Measurements from ENCODE around the gene TEX2. TPM values are rescaled to one million over a fixed set of nuclear protein-coding genes. Genes with fewer than 3 reads are reported as not detected.

Gene TEX2
- total RNA-seq, 1 experiment from 2014 or later: 20.2 TPM

DNA sequence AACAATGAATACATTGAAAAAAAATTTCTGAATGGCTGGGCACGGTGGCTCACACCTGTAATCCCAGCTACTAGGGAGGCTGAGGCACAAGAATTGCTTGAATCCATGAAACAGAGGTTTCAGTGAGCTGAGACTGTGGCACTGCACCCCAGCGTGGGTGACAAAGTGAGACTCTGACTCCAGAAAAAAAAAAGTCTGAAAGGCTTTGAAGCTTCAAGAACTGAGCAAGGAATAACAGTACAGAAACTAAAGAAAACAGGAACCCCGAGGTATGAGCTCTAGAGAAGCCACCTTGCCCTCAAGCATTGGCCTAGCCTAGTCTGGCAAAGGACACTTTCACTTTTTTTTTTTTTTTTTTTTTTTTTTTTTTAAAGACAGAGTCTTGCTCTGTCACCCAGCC, 45.0 kb downstream of the TEX2 start:
- Mint-ChIP-seq H3K4me3 (ENCODE audit: unreplicated experiment) (no peak overlapping the region), H3K4me1 (ENCODE audit: low read depth, unreplicated experiment) (peaks cover 37% of the 10 kb centered on the region), H3K27me3 (ENCODE audit: insufficient read depth, unreplicated experiment) (no peaks in the 10 kb centered on the region), H3K36me3 (ENCODE audit: insufficient read depth, unreplicated experiment) (no peaks in the 10 kb centered on the region), H3K27ac (ENCODE audit: unreplicated experiment) (no peak overlapping the region), H3K9me3 (ENCODE audit: unreplicated experiment) (no peaks in the 10 kb centered on the region)
- ChIA-PET POLR2A (no interaction called here), CTCF (no interaction called here)
- Histone ChIP-seq H3K9me3 (no peaks in the 10 kb centered on the region), H3K36me3 (ENCODE audit: control insufficient read depth, insufficient read depth, low read length) (no peaks in the 10 kb centered on the region), H3K27me3 (replicated peaks; ENCODE audit: control insufficient read depth, insufficient read depth, low read length) (no peaks in the 10 kb centered on the region), H3K4me1 (peaks cover 45% of the 10 kb centered on the region), H3K4me3 (ENCODE audit: low read depth, low read length) (no peak overlapping the region)
- intact Hi-C loops (cut with micrococcal nuclease; ENCODE audit: unreplicated experiment): loop anchor here (5.0 kb wide), 1 partner anchor 64 kb away; no protein-coding TSS in a partner anchor
- BruUV-seq (replicated peaks): no TSS peak
- no peak for DNase-seq
- TF ChIP-seq, protein P1, sequence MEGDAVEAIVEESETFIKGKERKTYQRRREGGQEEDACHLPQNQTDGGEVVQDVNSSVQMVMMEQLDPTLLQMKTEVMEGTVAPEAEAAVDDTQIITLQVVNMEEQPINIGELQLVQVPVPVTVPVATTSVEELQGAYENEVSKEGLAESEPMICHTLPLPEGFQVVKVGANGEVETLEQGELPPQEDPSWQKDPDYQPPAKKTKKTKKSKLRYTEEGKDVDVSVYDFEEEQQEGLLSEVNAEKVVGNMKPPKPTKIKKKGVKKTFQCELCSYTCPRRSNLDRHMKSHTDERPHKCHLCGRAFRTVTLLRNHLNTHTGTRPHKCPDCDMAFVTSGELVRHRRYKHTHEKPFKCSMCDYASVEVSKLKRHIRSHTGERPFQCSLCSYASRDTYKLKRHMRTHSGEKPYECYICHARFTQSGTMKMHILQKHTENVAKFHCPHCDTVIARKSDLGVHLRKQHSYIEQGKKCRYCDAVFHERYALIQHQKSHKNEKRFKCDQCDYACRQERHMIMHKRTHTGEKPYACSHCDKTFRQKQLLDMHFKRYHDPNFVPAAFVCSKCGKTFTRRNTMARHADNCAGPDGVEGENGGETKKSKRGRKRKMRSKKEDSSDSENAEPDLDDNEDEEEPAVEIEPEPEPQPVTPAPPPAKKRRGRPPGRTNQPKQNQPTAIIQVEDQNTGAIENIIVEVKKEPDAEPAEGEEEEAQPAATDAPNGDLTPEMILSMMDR (IDR thresholded peaks at IDR 0.05; ENCODE audit: insufficient read depth in 1 of 2, low read depth in 1 of 2, low read length in 1 of 2, severe bottlenecking in 1 of 2, unreplicated experiment in 1 of 2): no peak

DNA sequence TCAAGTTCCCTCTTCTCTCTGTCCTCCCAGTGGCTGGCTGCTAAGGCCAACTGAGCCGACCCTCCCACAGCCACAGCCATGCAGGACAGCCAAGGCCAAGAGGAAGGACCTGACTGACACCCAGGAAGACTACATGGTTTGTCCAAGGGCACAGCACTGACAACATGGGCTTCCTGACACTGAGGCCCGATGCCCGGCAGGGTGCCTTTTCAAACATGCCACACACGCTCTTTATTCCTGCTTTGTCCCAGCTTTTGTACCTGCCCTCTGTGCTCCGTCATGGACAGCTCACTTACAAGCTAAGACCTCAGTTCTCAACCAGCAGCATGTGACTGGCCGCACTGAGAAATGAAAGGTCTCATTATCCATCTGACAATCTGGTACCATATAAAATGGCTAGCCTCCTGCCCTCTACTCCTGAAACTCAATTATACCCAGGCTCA, 45.8 kb downstream of the TEX2 start:
- intact Hi-C loops (cut with micrococcal nuclease; ENCODE audit: unreplicated experiment): loop anchor here (2.0 to 5.0 kb wide), 3 partner anchors 30 to 65 kb away; partner anchors contain the start of gene TEX2
- ChIA-PET POLR2A (interaction anchor here (1.2 kb wide), 1 partner anchor 72 kb away, joined by 10 read pairs; no protein-coding TSS in a partner anchor), CTCF (interaction anchor here (0.6 to 1.3 kb wide), 3 partner anchors 20 to 67 kb away, joined by 3 to 4 read pairs (median 4); no protein-coding TSS in a partner anchor)
- Mint-ChIP-seq H3K27me3 (ENCODE audit: insufficient read depth, unreplicated experiment) (no peaks in the 10 kb centered on the region), H3K4me1 (ENCODE audit: low read depth, unreplicated experiment) (peaks cover 37% of the 10 kb centered on the region), H3K9me3 (ENCODE audit: unreplicated experiment) (no peaks in the 10 kb centered on the region), H3K4me3 (ENCODE audit: unreplicated experiment) (no peak overlapping the region), H3K27ac (ENCODE audit: unreplicated experiment) (peak overlapping the region; percentile 42), H3K36me3 (ENCODE audit: insufficient read depth, unreplicated experiment) (no peaks in the 10 kb centered on the region)
- no peaks in the 10 kb centered on the region for H3K27me3 ChIP-seq (replicated peaks; ENCODE audit: control insufficient read depth, insufficient read depth, low read length)
- DNase-seq: no peak
- H3K4me3 ChIP-seq (ENCODE audit: low read depth, low read length): no peak overlapping the region
- TF ChIP-seq, protein P1 (IDR thresholded peaks at IDR 0.05; ENCODE audit: insufficient read depth in 1 of 2, low read depth in 1 of 2, low read length in 1 of 2, severe bottlenecking in 1 of 2, unreplicated experiment in 1 of 2): no peak
- peaks cover 45% of the 10 kb centered on the region for H3K4me1 ChIP-seq
- H3K9me3 ChIP-seq: no peaks in the 10 kb centered on the region
- BruUV-seq (replicated peaks): no TSS peak
- H3K36me3 ChIP-seq (ENCODE audit: control insufficient read depth, insufficient read depth, low read length): peaks cover 1% of the 10 kb centered on the region; the same call in 1 of the 2 replicates

DNA sequence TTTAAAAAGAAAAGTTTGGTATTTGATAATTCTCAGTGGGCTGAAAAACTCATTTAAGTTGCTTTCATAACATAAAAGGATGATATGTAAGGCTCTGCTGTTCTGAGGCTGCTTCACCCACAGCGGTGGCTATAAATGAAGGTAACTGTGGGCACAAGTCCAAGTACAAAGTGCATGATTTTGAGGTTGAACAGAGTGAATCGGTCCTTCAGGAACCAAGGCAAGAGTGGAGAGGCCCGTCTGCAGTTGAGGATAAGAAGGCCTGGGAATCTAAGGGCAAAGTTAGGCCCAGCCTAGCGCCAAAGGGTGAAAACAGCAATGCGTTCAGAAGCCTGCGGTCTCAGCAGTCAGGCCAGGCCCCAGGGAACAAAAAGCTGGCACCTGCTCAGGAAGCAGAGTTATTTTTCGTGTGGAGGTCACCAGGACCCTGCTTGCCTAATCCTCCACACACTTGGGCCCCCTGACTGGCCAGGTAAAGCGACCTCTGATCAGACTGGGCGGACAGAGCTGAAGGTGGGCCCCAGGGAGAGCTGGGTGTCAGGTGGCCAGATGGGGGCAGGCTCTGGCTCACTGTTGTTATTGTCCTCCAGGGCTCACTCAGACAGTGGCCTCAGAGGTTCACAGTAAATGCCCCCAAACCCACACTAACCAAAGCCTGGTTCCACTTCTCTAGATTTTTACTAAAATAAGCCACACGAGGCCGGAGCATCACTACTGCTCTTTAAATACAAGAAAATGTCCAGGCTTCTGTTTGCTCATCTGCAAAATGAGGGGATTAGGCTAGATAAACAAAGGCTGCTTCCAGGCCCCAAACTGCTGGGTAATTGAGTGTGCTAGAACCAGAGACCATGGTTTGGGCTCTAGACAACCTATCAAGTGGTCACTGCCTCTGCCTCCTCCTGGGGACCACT, 46.5 kb downstream of the TEX2 start:
- peak; percentile 75 to 82 for DNase-seq
- peaks cover 37% of the 10 kb centered on the region for H3K4me1 Mint-ChIP-seq (ENCODE audit: low read depth, unreplicated experiment)
- no peak overlapping the region for H3K4me3 Mint-ChIP-seq (ENCODE audit: unreplicated experiment)
- no TSS peak for BruUV-seq (replicated peaks)
- Histone ChIP-seq H3K36me3 (ENCODE audit: control insufficient read depth, insufficient read depth, low read length) (peaks cover 1% of the 10 kb centered on the region; the same call in 1 of the 2 replicates), H3K27me3 (replicated peaks; ENCODE audit: control insufficient read depth, insufficient read depth, low read length) (no peaks in the 10 kb centered on the region), H3K9me3 (no peaks in the 10 kb centered on the region), H3K4me3 (ENCODE audit: low read depth, low read length) (no peak overlapping the region), H3K4me1 (peaks cover 45% of the 10 kb centered on the region)
- H3K9me3 Mint-ChIP-seq (ENCODE audit: unreplicated experiment): no peaks in the 10 kb centered on the region
- H3K27me3 Mint-ChIP-seq (ENCODE audit: insufficient read depth, unreplicated experiment): no peaks in the 10 kb centered on the region
- CTCF ChIA-PET: interaction anchor here (0.6 to 1.3 kb wide), 4 partner anchors 20 to 66 kb away, joined by 3 to 4 read pairs (median 4); no protein-coding TSS in a partner anchor
- intact Hi-C loops (cut with micrococcal nuclease; ENCODE audit: unreplicated experiment): loop anchor here (2.0 to 5.0 kb wide), 3 partner anchors 30 to 66 kb away; partner anchors contain the start of gene TEX2
- H3K27ac Mint-ChIP-seq (ENCODE audit: unreplicated experiment): peak overlapping the region; percentile 42
- H3K36me3 Mint-ChIP-seq (ENCODE audit: insufficient read depth, unreplicated experiment): no peaks in the 10 kb centered on the region
- TF ChIP-seq, protein P1 (IDR thresholded peaks at IDR 0.05; ENCODE audit: insufficient read depth in 1 of 2, low read depth in 1 of 2, low read length in 1 of 2, severe bottlenecking in 1 of 2, unreplicated experiment in 1 of 2): peak; percentile 30 to 55
- POLR2A ChIA-PET: interaction anchor here (0.6 to 1.2 kb wide), 2 partner anchors 71 to 86 kb away, joined by 3 to 10 read pairs; no protein-coding TSS in a partner anchor
